Peyer's patch (tissue), 4 donors: Measurements from ENCODE around the gene BANK1.

Experiments used
- POLR2A ChIP-seq, 2 donors: fragments of 450-650 bp; IDR thresholded peaks; one replicate each; pipeline ENCODE4 v1.5.1; 2017; ENCODE audit warnings: antibody characterized with exemption in 2 of 2, mild to moderate bottlenecking in 2 of 2, moderate library complexity in 2 of 2
- TF ChIP-seq, protein P1 (sequence below), 6 experiments: fragments of 450-650 bp in 4 of 6; fragments of 200-600 bp in 2 of 6; sonication (generic) in 1 of 6; IDR thresholded peaks; one replicate each; pipeline ENCODE4 v1.5.1; 2017 to 2019; ENCODE audit warnings: antibody characterized with exemption in 6 of 6, mild to moderate bottlenecking in 3 of 6, moderate library complexity in 1 of 6

DNA sequence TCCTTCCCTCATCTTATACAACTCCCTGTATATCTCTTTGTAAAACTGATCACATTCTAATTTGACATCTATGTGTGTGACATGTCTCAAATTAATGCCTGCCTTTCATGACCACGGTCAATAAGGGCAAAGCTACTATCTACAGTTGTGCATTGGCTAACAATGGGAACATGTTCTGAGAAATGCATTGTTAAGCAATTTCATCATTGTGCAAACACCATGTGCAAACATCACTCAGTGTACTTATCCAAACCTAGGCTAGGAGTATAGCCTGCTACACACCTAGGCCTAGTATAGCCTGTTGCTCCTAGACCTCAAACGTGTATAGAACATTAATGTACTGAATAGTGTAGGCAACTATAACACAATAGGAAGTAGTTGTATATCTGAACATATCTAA is 95.0 kb downstream of the BANK1 start:
- TF ChIP-seq, protein P1, sequence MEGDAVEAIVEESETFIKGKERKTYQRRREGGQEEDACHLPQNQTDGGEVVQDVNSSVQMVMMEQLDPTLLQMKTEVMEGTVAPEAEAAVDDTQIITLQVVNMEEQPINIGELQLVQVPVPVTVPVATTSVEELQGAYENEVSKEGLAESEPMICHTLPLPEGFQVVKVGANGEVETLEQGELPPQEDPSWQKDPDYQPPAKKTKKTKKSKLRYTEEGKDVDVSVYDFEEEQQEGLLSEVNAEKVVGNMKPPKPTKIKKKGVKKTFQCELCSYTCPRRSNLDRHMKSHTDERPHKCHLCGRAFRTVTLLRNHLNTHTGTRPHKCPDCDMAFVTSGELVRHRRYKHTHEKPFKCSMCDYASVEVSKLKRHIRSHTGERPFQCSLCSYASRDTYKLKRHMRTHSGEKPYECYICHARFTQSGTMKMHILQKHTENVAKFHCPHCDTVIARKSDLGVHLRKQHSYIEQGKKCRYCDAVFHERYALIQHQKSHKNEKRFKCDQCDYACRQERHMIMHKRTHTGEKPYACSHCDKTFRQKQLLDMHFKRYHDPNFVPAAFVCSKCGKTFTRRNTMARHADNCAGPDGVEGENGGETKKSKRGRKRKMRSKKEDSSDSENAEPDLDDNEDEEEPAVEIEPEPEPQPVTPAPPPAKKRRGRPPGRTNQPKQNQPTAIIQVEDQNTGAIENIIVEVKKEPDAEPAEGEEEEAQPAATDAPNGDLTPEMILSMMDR (IDR thresholded peaks at IDR 0.05) = no peak
- TF ChIP-seq POLR2A (IDR thresholded peaks at IDR 0.05) = no peak
